ENCODE data around the gene WNK1.
"Not testable (repeated sequence)": the region's sequence is repeated elsewhere in the genome, so short reads cannot be mapped to it uniquely, and the experiment has no call there.

WNK1 gene

DNA sequence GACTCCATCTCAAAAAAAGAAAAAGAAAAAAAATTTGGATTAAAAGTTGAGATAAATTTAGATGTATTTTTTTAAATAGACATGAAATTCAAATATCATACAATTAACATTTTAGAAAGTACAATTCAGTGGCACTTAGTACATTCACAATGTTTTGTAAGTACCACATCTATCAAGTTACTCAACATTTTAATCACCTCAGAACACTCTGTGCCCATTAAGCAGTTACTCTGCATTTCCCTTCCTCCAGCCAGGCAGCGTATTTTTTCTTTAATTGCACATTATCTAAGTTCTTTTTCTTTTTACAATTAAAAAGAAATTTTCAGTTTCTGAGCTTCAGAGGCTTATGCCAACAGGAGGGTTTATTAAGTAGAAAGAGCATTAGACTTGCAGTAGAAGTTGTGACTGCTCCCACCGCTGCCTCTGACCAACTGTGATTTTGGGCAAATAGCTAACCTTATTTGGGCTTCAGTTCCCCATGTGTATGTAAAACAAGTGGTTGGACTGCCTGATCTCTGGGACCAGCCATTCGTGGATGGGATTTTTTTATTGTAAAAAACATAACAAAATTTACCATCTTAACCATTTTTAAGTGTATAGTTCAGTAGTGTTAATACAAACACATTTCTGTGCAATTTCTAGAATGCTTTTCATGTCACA is 65.7 kb downstream of the WNK1 start:
- no peak for DNase-seq (ENCODE audit: low spot score)

- DNase-seq (ENCODE audit: low spot score): no peak
These were observed 66.4 kb downstream of the WNK1 start for GRCh38 chr12:818733-819132.

GRCh38 chr12:820336-820735 is 68.0 kb downstream of the WNK1 start:
- DNase-seq (ENCODE audit: low spot score): no peak

DNA sequence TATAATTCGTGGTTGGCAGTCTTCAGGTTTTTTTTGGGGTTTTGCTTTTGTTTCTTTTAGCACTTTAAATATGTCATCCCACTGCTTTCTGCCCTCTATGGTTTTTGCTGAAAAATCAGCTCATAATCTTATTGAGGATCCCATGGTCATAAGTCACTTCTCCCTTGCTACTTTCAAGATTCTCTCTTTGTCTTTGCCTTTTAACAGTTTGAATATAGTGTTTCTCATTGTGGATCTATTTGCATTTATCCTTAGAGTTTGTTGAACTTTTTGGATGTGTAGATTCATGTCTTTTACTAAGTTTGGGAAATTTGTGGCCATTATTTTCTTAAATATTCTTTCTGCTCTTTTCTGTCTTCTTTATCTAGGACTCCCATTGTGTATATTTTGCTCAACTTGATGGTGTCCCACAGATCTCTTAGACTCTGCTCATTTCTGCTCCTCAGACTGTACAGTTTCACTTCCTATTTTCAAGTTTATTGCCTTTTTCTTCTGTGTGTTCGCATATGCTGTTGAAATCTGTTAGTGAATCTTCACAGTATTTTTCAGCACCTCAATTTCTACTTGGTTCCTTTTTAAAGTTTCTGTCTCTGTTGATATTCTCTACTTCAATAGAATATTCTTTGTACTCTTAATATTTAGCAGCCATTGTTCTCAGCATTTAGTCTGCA is 70.8 kb downstream of the WNK1 start:
- no peak for DNase-seq (ENCODE audit: low spot score)

DNA sequence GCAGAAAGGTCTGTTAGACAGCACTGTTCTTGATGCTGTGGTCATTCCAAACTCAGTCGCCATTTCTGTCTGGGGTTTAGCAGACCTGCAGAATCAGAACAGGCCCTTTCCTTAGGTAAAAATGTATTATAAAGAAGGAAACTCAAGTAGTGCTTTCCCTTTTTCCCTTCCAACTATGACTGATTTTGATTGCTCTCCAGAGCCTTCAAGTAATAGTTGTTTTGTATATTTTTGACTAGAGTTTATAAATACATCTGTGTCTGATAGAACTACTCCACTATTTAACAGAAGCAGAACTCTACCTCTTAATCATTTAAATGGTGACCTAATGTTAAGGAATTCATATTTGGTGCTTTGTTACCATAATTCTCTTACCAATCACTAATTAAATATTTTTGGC is 74.0 kb downstream of the WNK1 start:
- DNase-seq (ENCODE audit: low spot score): no peak

- no peak for DNase-seq (ENCODE audit: low spot score)
These were observed 76.5 kb downstream of the WNK1 start for GRCh38 chr12:828726-829395.

DNA sequence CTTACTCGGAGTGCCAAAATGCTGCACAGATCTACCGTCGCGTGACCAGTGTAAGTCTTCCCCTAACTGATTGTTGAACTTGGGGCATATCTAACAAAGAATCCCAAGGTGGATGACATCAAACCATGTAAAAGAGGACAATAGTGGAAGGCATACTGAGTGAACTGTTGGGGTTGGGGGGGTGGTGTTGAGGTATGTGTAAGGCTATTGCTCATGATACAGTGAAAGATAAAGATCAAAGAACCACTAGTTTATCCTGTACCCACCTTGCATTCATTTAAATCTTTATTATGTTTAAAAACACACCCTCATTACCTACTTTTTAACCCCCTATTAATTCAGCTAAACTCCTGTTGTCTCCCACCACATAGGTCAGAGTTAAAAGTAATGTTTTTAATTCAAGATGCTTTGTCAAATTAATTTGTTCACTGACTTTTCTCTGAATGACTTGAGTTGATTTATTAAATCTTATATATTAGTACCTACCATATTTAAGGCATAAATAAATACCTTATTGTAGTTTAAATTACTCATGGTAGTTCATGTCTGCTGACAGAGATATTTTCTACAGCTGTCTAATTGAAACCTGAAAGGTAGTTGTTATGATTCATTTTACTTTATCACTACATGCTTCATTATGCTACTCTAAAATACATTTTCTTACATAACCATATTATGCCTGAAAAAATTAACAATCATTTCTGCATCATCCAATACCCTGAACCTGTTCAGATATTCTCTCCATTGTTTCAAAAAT is 77.9 kb downstream of the WNK1 start:
- DNase-seq (ENCODE audit: low spot score): no peak

GRCh38 chr12:835754-836518 is 83.6 kb downstream of the WNK1 start:
- DNase-seq (ENCODE audit: low spot score): no peak

- no peak for DNase-seq (ENCODE audit: low spot score)
These were observed 84.6 kb downstream of the WNK1 start for GRCh38 chr12:836952-837351.

- no peak for DNase-seq (ENCODE audit: low spot score)
These were observed 85.2 kb downstream of the WNK1 start for GRCh38 chr12:837548-837947.

DNA sequence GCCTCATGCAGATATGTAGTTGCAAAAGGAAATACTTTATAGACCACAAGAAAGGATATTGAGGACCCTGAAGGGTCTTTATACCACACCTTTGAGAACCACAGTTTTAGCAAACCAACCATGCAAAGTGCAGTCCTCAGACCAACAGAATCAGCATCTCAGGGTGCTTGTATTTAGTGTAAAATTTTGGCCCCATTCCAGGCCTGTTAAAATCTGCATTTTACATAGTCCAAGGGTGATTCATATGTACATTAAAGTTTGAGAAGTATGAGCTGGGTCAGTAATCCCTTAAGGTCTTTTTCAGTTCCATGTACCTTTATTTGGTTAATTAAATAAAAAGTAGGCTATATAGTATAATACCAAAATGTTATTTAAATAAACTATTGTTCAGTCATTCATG is 91.2 kb downstream of the WNK1 start:
- no peak for DNase-seq (ENCODE audit: low spot score)

- no peak for DNase-seq (ENCODE audit: low spot score)
These were observed 94.0 kb downstream of the WNK1 start for GRCh38 chr12:846421-846820.

- no peak for DNase-seq (ENCODE audit: low spot score)
These were observed 95.9 kb downstream of the WNK1 start for GRCh38 chr12:848173-848865.

- DNase-seq (ENCODE audit: low spot score): no peak
These were observed 96.6 kb downstream of the WNK1 start for GRCh38 chr12:848882-849527.

- DNase-seq (ENCODE audit: low spot score): not testable (repeated sequence)
These were observed 97.5 kb downstream of the WNK1 start for GRCh38 chr12:849733-850437.

DNA sequence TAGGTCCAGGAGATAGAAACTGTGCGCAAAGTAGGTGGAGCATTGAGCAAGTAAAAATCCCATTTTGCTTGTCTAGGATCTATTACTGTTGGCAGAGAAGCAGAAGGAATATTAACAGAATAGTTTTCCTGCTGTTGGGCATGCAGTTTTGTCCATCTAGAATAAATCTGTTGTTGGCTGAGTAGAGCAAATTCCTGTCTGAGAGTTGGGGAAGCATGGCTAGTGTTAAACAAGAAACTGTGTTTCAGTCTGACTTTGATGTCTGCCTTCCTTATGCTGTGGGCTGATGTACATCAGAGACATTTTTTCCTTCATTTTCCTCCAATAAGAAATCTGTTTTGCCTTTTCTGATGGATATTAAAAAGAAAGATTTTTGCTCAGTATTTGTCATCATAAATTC is 99.0 kb downstream of the WNK1 start:
- DNase-seq (ENCODE audit: low spot score): no peak

DNA sequence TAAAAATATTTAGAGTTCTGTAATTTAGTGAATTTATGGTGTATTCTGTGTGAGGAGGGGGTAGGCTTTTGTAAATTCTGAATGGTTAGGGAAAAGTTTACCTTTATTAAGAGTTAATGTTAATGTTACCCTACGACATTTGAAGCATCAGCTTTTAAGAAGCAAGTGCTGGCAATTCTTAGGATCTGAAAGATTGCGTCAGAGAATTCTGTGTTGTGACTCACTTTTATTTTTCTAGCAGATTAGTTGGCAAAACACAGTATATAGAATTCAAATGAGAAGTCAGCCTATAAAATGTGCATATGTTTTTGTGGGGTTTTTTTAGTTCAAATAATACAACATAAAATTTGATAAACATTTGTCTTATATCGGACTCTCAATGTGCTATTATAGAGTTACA is 99.5 kb downstream of the WNK1 start:
- no peak for DNase-seq (ENCODE audit: low spot score)

DNA sequence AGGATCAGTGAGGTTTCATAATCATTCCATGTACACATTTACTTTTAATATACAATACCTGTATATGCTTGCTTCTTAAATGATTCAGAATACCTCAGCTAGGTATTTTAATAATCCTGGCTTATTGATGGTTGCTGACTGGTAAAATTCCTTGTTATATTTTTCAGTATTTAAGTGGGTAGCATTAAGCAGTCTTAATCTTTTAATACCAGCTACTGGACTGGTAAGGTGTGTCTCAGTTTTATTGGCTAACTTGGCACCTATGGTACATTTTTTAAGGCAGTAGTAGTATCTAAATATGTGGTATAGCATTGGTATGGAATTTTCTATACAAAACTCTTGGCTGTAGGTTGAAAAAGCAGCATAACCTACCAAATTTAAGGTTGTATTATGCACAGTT is 100.5 kb downstream of the WNK1 start:
- no peak for DNase-seq (ENCODE audit: low spot score)

- no peak for DNase-seq (ENCODE audit: low spot score)
These were observed 105.2 kb downstream of the WNK1 start for GRCh38 chr12:857611-858010.

- DNase-seq (ENCODE audit: low spot score): no peak
These were observed 110.0 kb downstream of the WNK1 start for GRCh38 chr12:862303-862911.
